ENCODE data around the gene SEM1.

GRCh38 chr7:96710544-96710943 lies 898 bp upstream of the SEM1 start:
- TF ChIP-seq GATA3 (IDR thresholded peaks at IDR 0.05; ENCODE audit: low read depth, low read length) (no peak), GATA2 (IDR thresholded peaks at IDR 0.05; ENCODE audit: low read depth, low read length) (no peak)

Data from SH-SY5Y (cell line).